Measurements from ENCODE around the gene TNRC18. TPM values are rescaled to one million over a fixed set of nuclear protein-coding genes. Genes with fewer than 3 reads are reported as not detected.

The TNRC18 gene
- total RNA-seq, 1 experiment from 2014 or later, result 91.7 TPM

DNA sequence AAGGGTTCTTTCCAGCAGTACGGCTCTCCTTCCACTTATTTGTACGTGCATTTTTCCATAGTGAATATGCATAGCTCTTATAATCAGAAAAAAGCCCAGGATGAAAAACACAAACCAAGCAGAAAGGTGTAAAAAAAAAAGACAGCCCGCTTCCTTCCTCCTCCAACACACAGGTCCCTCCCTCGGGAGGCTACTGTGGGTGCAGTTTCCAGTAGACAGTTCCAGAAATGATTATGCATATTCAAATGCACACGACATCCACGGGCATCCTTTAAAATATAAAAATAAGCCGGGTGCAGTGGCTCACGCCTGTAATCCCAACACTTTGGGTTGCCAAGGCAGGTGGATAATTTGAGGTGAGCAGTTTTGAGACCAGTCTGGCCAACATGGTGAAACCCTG lies 59.9 kb downstream of the TNRC18 start:
- no peaks in the 10 kb centered on the region for H3K9me3 ChIP-seq (ENCODE audit: low read depth, low read length, poor library complexity, severe bottlenecking)
- peaks cover 4% of the 10 kb centered on the region for H3K4me1 ChIP-seq (ENCODE audit: insufficient read depth, low read length, poor library complexity, severe bottlenecking)
- BruUV-seq (replicated peaks), result no TSS peak
- H3K27me3 ChIP-seq (replicated peaks; ENCODE audit: insufficient read depth, low read depth, low read length, poor library complexity), result no peaks in the 10 kb centered on the region
- no peak overlapping the region for H3K4me3 ChIP-seq (ENCODE audit: low read depth, low read length, poor library complexity, severe bottlenecking)
- no peak overlapping the region for H3K27ac ChIP-seq (ENCODE audit: low read depth, low read length, poor library complexity, severe bottlenecking)
- POLR2A ChIA-PET (ENCODE audit: low non-redundant PET), result no interaction called here
- CTCF ChIA-PET, result no interaction called here
- intact Hi-C loops (cut with micrococcal nuclease; ENCODE audit: unreplicated experiment), result loop anchor here (10.0 kb wide), 1 partner anchor 119 kb away; no protein-coding TSS in a partner anchor
- no peak for TF ChIP-seq EZH2 (IDR thresholded peaks at IDR 0.05; ENCODE audit: borderline replicate concordance, low read depth, low read length, poor library complexity, severe bottlenecking)
- TF ChIP-seq, protein P1, sequence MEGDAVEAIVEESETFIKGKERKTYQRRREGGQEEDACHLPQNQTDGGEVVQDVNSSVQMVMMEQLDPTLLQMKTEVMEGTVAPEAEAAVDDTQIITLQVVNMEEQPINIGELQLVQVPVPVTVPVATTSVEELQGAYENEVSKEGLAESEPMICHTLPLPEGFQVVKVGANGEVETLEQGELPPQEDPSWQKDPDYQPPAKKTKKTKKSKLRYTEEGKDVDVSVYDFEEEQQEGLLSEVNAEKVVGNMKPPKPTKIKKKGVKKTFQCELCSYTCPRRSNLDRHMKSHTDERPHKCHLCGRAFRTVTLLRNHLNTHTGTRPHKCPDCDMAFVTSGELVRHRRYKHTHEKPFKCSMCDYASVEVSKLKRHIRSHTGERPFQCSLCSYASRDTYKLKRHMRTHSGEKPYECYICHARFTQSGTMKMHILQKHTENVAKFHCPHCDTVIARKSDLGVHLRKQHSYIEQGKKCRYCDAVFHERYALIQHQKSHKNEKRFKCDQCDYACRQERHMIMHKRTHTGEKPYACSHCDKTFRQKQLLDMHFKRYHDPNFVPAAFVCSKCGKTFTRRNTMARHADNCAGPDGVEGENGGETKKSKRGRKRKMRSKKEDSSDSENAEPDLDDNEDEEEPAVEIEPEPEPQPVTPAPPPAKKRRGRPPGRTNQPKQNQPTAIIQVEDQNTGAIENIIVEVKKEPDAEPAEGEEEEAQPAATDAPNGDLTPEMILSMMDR (conservative IDR thresholded peaks at IDR 0.05; ENCODE audit: low read depth, low read length), result no peak
- H3K36me3 ChIP-seq (ENCODE audit: insufficient read depth, low read length, poor library complexity, severe bottlenecking), result peaks cover 49% of the 10 kb centered on the region
- DNase-seq (ENCODE audit: low spot score), result no peak

DNA sequence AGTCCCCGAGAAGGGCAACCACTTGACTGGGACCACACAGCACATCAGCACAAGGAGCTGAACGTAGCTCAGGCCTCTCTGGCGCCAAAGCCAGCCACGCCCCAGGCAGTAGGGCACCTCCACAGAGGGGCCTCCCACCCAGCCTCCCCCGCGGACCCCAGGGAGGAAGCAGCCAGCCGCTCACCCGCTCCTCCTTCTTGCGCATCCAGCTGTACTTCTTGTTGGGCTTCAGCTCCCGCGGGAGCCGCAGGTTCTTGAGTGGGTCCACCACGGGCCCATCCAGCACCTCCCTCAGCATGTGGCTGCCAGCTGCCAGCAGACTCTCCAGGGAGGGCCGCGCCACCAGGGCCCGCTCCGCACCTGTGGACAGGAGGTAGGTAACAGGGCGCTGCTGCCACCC lies 61.2 kb downstream of the TNRC18 start:
- no peaks in the 10 kb centered on the region for H3K27me3 ChIP-seq (replicated peaks; ENCODE audit: insufficient read depth, low read depth, low read length, poor library complexity)
- DNase-seq (ENCODE audit: low spot score), result no peak
- BruUV-seq (replicated peaks), result no TSS peak
- peaks cover 62% of the 10 kb centered on the region for H3K36me3 ChIP-seq (ENCODE audit: insufficient read depth, low read length, poor library complexity, severe bottlenecking)
- no peak overlapping the region for H3K4me3 ChIP-seq (ENCODE audit: low read depth, low read length, poor library complexity, severe bottlenecking)
- no peak for TF ChIP-seq EZH2 (IDR thresholded peaks at IDR 0.05; ENCODE audit: borderline replicate concordance, low read depth, low read length, poor library complexity, severe bottlenecking)
- TF ChIP-seq, protein P1 (conservative IDR thresholded peaks at IDR 0.05; ENCODE audit: low read depth, low read length), result no peak
- H3K27ac ChIP-seq (ENCODE audit: low read depth, low read length, poor library complexity, severe bottlenecking), result no peak overlapping the region
- POLR2A ChIA-PET (ENCODE audit: low non-redundant PET), result no interaction called here
- H3K4me1 ChIP-seq (ENCODE audit: insufficient read depth, low read length, poor library complexity, severe bottlenecking), result peaks cover 4% of the 10 kb centered on the region
- intact Hi-C loops (cut with micrococcal nuclease; ENCODE audit: unreplicated experiment), result loop anchor here (10.0 kb wide), 1 partner anchor 118 kb away; no protein-coding TSS in a partner anchor
- CTCF ChIA-PET, result no interaction called here
- H3K9me3 ChIP-seq (ENCODE audit: low read depth, low read length, poor library complexity, severe bottlenecking), result no peaks in the 10 kb centered on the region

DNA sequence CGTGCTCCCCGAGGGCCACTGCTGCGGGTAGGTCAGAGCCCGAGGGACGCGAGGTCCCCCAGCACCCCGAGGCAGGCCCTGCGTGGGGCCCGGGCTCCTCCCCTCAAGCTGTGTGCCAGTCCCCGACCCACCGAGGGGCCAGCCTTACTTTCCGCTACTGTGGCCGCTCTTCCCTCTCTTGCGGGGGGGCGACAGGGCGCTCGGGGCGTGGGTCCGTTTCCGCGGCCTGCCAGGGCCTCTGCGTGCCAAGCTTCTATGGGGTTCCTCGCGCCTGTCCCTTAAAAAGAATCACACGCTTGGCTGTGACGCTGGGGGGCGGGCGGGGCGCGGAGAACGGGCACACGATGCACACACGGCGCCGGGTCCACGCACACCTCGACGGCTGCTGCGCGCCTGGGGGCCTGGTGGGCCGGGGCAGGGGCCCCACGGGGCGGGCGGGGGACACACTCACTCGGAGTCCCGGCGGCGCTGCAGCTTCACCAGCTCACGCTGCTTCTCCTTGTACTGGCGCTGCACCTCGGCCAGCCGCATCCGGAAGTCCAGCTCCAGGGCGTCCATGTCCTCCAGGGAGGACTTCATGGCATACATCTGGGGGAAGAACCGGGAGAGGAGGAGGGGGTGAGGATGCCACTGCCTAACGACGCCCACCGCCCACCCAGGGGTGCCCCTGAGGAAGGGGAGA lies 62.0 kb downstream of the TNRC18 start:
- no peak for DNase-seq (ENCODE audit: low spot score)
- Histone ChIP-seq H3K9me3 (ENCODE audit: low read depth, low read length, poor library complexity, severe bottlenecking) (no peaks in the 10 kb centered on the region), H3K4me1 (ENCODE audit: insufficient read depth, low read length, poor library complexity, severe bottlenecking) (peaks cover 2% of the 10 kb centered on the region), H3K27me3 (replicated peaks; ENCODE audit: insufficient read depth, low read depth, low read length, poor library complexity) (no peaks in the 10 kb centered on the region), H3K4me3 (ENCODE audit: low read depth, low read length, poor library complexity, severe bottlenecking) (no peak overlapping the region), H3K27ac (ENCODE audit: low read depth, low read length, poor library complexity, severe bottlenecking) (no peak overlapping the region), H3K36me3 (ENCODE audit: insufficient read depth, low read length, poor library complexity, severe bottlenecking) (peaks cover 71% of the 10 kb centered on the region)
- ChIA-PET CTCF (no interaction called here), POLR2A (ENCODE audit: low non-redundant PET) (interaction anchor here (0.6 kb wide), 1 partner anchor 147 kb away, joined by 3 read pairs; no protein-coding TSS in a partner anchor)
- TF ChIP-seq, protein P1 (conservative IDR thresholded peaks at IDR 0.05; ENCODE audit: low read depth, low read length), result no peak
- no peak for TF ChIP-seq EZH2 (IDR thresholded peaks at IDR 0.05; ENCODE audit: borderline replicate concordance, low read depth, low read length, poor library complexity, severe bottlenecking)
- no TSS peak for BruUV-seq (replicated peaks)
- intact Hi-C loops (cut with micrococcal nuclease; ENCODE audit: unreplicated experiment), result loop anchor here (10.0 kb wide), 1 partner anchor 117 kb away; no protein-coding TSS in a partner anchor
